ENCODE results near the gene AOC2.

DNA sequence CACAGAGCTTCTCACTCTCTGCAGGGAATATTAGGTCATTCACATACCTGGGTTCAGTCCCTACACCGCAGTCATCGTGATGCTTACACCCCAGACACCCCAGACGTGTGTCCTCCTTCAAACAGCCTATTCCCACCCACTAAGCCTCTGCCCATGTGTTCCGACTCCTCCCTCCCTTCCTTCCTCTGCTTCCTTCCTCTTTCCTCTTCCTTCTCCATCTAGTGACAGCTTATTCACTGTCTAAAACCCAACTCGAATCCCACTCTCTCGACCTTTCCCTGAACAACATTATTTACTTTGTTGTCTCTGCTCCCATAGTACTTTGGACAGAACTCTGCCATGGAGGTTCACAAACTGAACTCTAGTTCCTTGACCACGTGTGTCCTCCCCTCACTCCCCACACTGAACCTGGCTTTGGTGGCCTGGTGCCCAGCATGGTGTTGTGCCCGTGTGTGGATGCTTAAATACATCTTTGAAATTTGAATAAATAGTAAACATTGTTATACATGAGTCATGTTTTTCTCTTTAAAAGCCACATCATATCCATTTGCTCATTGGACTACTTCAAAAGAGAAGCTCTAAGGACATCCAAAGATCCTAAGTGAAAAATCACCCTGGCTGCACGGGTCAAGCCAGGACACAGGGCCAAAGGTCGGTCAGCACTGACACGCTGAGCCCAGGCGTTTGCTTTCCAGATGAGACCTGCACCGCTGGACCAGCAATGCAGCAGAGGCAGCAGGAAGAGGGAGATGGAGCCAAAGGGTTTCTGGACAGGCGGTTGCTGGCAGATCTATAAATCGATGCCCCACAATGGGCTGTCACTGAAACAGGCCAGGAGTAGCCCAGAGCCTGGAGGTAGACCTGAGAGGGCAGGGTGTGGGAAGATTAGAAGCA lies 42.1 kb downstream of the AOC2 start:
- TF ChIP-seq, protein P1, sequence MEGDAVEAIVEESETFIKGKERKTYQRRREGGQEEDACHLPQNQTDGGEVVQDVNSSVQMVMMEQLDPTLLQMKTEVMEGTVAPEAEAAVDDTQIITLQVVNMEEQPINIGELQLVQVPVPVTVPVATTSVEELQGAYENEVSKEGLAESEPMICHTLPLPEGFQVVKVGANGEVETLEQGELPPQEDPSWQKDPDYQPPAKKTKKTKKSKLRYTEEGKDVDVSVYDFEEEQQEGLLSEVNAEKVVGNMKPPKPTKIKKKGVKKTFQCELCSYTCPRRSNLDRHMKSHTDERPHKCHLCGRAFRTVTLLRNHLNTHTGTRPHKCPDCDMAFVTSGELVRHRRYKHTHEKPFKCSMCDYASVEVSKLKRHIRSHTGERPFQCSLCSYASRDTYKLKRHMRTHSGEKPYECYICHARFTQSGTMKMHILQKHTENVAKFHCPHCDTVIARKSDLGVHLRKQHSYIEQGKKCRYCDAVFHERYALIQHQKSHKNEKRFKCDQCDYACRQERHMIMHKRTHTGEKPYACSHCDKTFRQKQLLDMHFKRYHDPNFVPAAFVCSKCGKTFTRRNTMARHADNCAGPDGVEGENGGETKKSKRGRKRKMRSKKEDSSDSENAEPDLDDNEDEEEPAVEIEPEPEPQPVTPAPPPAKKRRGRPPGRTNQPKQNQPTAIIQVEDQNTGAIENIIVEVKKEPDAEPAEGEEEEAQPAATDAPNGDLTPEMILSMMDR (IDR thresholded peaks at IDR 0.05), result no peak
- TF ChIP-seq POLR2A (IDR thresholded peaks at IDR 0.05), result no peak
- TF ChIP-seq EP300 (IDR thresholded peaks at IDR 0.05), result no peak
